Femur (tissue), 1 donor: Measurements from ENCODE around the gene TRAPPC6A.
A peak's percentile ranks its signal among the peaks of the same experiment; 100 is the strongest.

Experiments used
- DNase-seq: peaks from one replicate; pipeline ENCODE4 v3.0.0-alpha.2; 2017

Gene TRAPPC6A

GRCh38 chr19:45177817-45178261 lies at the start of gene TRAPPC6A:
Gene TRAPPC6A, minus strand, starts transcription at chr19:45178237. Its CDS starts 19 bp downstream, at chr19:45178218.
- no peak for DNase-seq

- DNase-seq: no peak
These were observed 46.6 kb upstream of the TRAPPC6A start for GRCh38 chr19:45224645-45225044.

DNA sequence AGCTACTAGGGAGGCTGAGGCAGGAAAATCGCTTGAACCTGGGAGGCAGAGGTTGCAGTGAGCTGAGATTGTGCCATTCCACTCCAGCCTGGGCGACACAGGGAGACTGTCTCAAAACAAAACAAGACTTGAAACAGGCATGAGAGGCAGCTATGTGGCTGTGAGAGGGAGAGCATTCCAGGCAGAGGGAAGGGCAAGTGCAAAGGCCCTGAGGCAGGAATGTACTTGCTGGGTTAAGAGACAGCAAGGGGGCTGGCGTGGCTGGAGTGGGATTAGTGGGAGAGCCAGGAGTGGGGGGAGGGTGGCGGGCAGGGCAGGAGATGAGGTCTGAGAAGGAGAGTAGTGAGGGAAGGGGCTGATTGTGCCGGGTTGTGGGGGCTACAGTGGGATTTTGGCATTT lies 45.8 kb upstream of the TRAPPC6A start:
- no peak for DNase-seq

- no peak for DNase-seq
These were observed 44.7 kb upstream of the TRAPPC6A start for GRCh38 chr19:45222724-45223123.

DNA sequence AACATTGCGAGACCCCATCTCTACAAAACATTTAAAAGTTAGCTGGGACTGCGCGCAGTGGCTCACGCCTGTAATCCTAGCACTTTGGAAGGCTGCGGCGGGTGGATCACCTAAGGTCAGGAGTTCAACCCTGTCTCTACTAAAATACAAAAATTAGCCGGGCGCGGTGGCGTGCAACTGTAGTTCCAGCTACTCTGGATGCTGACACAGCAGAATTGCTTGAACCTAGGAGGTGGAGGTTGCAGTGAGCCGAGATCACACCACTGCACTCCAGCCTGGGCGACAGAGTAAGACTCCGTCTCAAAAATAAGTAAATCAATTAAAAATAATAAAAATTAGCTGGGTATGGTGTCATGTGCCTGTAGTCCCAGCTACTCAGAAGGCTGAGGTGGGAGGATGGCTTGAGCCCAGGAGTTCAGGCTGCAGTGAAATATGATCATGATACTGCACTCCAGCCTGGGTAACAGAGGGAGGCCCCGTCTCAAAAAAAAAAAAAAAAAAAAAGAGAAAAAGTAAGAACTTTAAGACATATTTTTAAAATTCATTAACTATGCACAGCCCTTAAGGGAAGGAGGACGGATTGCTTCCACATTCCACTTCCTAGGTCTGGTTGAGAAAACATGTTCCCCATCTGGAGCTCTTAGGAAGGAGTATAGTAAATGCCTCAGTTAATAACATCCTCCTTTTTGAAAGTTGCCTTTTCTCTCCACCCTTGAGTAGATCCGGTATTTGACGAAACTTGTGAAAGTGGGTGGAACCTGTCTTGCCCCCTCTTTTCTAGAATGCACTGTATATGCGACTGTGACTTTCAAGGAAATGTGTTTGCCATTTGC lies 41.1 kb upstream of the TRAPPC6A start:
- no peak for DNase-seq

- no peak for DNase-seq
These were observed 40.4 kb upstream of the TRAPPC6A start for GRCh38 chr19:45218426-45218825.

DNA sequence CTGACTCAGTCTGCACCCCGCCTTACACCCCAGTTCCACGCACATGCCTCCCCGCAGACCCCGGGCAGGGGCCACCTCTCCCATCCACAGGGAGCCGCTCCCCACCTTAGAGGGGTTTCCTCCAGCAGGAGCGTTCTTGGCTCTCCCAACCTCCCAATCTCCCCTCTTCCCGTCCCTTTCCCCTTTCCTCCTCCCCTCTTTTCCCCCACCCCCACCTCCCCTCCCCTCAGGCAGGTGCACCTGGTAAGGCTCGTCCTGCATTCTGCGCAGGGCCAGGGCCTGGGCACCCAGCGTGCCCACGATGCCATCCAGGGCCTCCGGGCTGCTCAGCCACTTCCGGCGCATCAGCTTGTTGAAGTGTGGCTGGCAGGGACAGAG lies 39.9 kb upstream of the TRAPPC6A start:
- no peak for DNase-seq

DNA sequence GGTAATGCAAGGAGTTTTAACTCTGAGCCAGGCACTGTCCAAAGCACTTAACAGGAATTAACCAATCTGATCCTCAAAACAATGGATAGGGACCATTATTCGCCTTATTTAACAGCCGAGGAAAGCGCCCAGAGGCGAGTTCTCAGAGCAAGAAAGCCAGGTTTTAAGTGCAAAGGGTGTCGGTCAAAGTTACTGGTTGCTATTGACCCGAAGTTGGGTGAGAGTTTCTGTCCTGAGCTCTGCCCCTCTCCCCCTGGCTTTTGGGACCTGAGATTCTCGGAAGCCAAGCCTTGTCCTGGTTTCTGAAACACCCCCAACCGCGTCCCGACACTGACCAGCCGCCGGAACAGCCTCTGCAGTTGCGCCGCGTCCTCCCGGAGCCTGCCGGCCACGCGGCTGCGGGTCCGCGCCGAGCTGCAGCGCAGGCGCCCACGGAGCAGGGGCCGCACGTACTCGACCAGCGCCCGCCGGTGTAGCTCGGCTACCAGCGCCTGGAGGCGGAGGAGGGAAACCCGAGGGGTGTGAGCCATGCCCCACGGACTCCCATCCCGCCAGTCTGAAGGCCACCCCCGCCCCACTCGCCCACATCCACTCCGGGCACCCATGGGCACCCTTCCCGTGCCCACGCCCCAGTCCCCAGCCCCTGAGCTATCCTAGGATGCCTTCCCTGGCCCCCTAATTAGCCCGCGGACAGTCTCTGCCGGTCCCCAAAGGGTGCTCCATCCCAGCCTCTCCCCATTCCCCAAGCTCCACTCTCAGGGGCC lies 39.3 kb upstream of the TRAPPC6A start:
- DNase-seq: no peak

DNA sequence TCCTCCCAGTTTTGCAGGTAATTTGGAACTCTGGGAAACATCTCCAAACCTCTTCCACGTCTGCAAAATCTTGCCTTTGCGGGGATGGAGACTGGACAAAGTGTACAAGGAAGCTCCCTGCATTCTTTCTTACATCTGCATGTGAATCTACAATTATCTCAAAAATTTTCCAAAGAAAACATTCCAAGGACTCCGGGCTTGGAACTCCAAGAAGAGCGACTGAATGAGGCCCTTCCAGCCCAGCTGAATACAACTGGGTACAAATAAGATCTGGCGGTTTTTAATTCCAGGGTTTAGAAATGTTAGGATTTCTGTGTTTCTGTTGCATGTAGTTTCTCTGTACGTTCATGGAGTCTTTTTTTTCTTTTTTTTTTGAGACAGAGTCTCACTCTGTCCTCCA lies 38.6 kb upstream of the TRAPPC6A start:
- no peak for DNase-seq

GRCh38 chr19:45215391-45216191 lies 37.6 kb upstream of the TRAPPC6A start:
- peak; percentile 46 for DNase-seq

DNA sequence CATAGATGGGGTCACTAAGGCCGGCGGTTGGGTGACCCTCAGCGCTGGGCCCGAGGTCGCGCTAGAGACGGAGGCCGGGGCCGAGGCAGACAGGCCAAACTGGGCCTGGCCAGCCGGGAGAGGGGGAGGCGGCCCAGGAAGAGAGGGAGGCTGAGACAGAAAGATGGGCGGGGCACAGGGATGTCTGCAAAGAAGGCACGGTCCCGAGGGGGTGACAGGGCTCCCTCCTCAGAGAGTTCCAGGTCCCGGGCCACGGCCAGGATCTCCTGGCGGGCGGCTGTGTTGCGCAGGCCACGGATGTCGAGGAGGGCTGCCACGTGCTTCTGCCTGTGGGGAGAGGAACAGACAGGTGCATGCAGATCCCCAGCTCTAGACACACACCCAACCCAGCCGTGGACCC lies 35.0 kb upstream of the TRAPPC6A start:
- no peak for DNase-seq

GRCh38 chr19:45211751-45212381 lies 33.8 kb upstream of the TRAPPC6A start:
- peak; percentile 64 for DNase-seq

- no peak for DNase-seq
These were observed 28.3 kb upstream of the TRAPPC6A start for GRCh38 chr19:45206328-45206727.

- DNase-seq: no peak
These were observed 27.8 kb upstream of the TRAPPC6A start for GRCh38 chr19:45205810-45206209.

DNA sequence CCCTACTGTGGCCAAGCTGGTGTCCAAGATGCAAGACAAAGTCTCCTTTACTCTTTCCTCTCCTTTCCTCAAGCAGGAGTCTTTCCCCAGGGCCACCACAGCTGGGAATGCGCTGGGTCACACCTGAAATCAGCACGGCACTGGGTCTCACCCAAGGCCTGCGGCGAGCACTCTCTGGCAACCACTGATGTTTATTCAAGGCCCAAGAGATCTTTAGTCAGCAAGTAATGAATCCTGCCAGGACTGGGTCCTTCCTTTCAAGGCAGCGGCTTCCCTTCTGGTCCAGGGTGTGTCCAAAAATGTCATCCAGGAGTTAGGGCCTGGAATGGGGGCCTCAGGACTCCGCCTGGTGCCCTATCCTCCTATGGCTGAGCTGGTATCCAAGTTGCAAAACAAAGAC lies 24.6 kb upstream of the TRAPPC6A start:
- no peak for DNase-seq

DNA sequence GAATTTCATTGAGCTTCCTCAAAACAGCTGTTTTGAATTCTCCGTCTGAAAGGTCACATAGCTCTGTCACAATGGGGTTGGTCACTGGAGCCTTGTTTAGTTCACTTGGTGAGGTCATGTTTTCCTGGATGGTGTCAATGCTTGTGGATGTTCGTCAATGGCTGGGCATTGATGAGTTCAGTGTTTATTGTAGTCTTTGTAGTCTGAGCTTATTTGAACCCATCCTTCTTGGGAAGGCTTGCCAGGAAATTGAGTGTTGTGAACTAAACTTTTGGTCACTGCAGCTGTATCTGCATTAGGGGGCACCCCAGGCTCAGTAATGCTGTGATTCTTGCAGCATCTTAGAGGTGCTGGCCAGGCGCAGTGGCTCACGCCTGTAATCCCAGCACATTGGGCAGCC lies 22.5 kb upstream of the TRAPPC6A start:
- DNase-seq: peak; percentile 64

GRCh38 chr19:45195764-45196163 lies 17.7 kb upstream of the TRAPPC6A start:
- no peak for DNase-seq

DNA sequence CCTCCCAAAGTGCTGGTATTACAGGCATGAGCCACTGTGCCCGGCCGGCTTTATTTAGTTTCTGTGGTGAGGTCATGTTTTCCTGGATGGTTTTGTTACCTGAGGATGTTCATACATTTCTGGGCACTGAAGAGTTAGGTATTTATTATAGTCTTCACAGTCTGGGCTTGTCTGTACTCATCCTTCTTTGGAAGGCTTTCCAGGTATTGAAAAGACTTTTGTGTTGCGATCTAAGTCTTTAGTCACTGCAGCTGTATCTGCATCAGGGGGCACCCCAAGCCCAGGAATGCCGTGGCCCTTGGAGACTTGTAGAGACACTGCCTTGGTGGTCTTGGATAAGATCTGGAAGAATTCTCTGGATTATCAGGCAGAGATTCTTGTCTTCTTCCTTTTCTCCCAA lies 13.3 kb upstream of the TRAPPC6A start:
- DNase-seq: no peak

DNA sequence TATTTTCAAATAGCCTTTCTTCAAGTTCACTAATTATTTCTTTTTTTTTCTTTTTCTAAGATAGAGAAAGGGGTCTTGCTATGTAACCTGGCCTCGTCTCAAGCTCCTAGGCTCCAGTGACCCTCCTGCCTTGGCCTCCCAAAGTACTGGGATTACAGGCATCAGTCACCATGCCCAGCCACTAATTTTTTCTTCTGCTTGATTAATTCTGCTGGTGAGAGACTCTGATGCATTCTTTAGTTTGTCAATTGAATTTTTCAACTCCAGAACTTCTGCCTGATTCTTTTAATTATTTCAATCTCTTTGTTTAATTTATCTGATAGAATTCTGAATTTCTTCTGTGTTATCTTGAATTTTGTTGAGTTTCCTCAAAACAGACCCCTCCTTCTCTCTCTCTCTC lies 11.9 kb upstream of the TRAPPC6A start:
- DNase-seq: no peak

GRCh38 chr19:45187421-45188100 lies 9.5 kb upstream of the TRAPPC6A start:
- peak; percentile 25 for DNase-seq

- DNase-seq: peak; percentile 19
These were observed 8.7 kb upstream of the TRAPPC6A start for GRCh38 chr19:45186509-45187334.
